ENCODE measurements around the gene LRRK2. TPM values are rescaled to one million over a fixed set of nuclear protein-coding genes. Genes with fewer than 3 reads are reported as not detected.
A peak's percentile ranks its signal among the peaks of the same experiment; 100 is the strongest.
"Not testable (repeated sequence)": the region's sequence is repeated elsewhere in the genome, so short reads cannot be mapped to it uniquely, and the experiment has no call there.

LRRK2 gene
- polyA plus RNA-seq, 12 donors = 3.6 to 10.5 (median 5.4) TPM; not detected in 1

- DNase-seq = peak; percentile 21
These were observed 88.3 kb downstream of the LRRK2 start for GRCh38 chr12:40312982-40313576.

GRCh38 chr12:40313928-40314327 is 89.1 kb downstream of the LRRK2 start:
- DNase-seq = no peak

DNA sequence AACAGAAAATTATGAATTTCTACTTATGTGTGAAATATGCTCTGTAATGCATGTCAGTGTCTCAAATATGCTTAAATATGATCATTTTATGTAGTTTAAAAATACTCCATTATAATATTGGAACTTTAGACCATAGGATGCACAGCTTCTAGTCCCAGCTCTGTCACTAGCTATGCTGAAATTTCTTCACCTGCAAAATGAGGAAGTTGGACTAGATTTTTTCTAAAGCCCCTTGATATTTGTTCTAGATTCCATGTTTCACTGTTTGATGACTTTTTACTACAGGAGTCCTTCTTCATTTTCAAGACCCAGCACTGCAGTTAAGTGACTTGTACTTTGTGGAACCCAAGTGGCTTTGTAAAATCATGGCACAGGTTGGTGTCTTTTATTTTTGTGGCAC is 90.1 kb downstream of the LRRK2 start:
- no peak for DNase-seq

DNA sequence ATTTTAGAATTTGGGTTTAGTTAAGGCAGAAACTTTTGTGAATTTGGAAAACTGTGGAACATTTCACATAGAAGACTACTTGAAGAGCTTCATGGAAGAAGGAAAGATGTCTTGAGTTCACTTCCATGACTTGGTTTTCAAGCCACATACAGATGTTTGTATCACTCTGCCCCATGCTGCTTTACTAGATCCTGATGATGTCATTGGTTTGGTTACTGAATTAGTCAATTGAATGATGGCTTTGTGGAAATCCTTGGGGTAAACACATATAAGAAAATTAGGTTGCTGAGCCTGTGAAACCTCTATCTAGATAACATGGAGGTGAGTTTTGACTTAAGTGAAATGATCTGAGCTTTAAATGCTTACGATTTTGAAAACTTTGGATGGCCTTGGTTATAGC is 90.6 kb downstream of the LRRK2 start:
- no peak for DNase-seq

DNA sequence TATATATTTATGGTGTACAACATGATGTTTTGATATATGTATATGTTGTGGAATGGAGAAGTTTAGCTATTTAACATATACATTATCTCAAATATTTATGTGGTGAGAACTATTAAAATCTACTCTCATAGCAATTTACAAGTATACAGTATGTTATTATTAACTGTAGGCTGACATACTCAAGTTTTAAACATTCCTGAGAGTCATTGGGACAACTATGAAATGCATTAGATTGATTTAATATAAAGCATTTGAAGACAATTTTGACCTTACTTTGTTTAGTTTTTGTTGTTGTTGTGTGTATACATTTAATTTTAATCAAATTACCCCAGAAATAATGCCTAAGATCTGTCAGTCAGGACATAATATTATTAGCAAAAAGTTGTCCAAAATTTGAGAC is 99.5 kb downstream of the LRRK2 start:
- DNase-seq = no peak

DNA sequence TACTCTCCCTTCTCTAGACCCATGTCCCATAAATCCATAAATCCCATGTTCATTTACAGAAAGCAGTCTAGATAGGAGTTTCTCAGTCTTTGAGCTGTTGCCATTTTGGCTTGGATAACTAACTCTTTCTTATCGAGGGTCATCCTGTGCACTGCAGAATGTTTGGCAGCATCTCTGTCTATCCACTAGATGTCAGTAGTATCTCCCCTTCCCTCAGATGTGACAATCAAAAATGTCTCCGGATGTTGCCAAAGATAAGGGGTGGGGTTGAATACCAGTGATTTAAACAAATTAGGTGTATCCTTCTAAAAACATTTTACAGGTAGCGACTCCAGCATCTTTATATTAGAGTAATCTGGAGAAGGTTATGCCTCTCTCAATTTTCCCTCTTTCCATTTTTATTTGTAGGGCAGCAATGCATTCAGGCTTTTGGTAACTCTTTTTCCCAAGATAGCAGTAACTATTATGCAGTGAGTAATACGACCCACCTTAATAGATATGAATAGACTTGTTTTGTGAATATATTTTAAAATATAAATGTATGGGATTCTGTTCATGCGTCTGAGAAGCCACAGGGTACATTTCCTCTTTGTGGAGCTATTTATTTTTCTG is 100.7 kb downstream of the LRRK2 start:
- no peak for DNase-seq

- DNase-seq = no peak
These were observed 102.7 kb downstream of the LRRK2 start for GRCh38 chr12:40327535-40327934.

DNA sequence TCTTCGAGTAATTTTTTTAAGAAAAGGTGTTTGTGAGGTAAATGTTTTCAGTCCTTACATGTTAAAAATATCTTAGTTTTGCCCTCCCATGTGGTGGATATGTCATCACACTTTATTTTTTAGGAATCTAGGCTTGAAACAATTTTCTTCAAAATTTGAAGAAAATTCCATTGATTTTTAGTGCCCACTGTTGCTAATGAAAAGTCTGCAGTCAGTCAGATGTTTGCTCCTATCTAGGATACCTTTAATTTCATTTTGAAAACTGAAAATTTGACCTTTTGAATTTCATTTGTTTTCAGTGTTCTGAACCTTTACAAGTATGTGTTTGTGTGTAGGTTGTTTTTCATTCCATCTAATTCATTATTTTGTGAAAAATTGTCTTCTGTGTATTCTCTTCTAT is 105.4 kb downstream of the LRRK2 start:
- DNase-seq = no peak

DNA sequence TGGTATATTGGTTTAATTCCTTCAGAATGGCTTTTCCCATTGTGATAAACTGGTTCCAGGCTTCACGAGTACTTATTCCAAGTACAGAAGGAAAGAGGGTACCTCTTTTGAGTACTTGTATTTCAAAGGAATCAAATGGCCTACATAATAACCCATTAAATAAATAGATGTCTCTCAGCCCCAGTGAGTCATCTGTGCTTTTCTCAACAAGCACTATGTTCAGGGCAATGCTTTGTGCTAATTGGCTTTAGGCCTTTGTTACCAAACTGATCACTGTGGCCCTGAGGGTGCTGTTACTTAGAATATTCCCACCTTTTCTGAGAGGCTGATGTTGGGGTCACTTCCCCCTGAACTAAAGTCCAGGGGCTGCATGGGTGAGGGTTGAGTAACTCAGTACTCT is 107.1 kb downstream of the LRRK2 start:
- DNase-seq = no peak

- DNase-seq = no peak
These were observed 111.2 kb downstream of the LRRK2 start for GRCh38 chr12:40335991-40336390.

- DNase-seq = no peak
These were observed 111.9 kb downstream of the LRRK2 start for GRCh38 chr12:40336573-40337199.

DNA sequence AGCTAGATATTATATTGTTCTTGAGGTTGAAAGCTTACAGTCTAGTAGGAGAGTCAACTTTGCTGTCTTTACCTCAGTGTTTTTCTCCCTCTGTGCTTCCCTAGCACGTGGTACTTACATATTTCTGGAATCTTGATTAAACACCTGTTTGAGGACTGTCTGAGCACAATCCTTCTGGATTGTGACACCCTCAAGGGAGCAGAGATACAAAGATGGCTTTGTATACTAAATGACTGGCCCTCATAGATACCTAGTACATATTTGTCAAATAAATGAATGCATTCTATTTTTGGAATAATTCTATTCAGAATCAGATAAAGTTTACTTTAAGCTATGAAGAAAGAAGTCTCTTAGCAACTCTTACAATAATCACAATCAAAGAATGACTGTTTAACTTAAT is 113.3 kb downstream of the LRRK2 start:
- no peak for DNase-seq

DNA sequence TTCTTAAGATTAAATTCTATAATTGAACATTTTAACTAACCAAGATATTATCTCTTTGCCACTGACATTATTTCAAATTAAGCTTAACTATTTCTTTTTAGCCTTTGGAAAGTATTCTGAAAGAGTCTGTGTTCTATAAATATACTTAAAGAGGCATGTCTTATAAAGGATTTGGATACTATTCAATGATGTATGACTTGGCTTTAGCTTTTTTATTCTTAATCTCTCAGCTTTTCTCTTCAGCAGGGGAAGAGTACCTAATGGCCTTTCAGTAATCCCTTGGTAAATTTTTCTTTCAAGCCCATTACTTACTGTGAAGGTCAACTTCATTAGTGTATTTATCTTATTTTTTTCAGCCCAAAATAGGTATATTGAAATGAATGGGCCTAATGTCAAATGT is 113.8 kb downstream of the LRRK2 start:
- no peak for DNase-seq

- DNase-seq = no peak
These were observed 117.2 kb downstream of the LRRK2 start for GRCh38 chr12:40342010-40342409.

DNA sequence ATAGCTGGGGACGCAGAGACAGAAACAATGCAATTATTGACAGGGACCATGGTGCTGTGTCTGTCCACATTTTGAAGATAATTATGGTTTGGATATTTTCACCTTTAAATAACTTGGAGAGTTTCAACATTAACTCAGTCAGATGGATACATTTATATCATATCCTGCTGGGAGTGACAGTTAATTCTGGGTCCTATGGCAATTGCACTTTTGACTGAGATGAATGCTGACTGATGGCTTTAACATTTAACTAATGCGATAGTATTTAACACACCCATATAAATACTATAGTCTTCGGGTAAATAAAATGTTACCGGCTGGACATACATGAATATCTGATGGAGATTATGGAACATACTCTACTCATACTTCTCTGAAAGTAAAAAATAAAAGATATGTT is 118.3 kb downstream of the LRRK2 start:
- no peak for DNase-seq

- no peak for DNase-seq
These were observed 119.5 kb downstream of the LRRK2 start for GRCh38 chr12:40344312-40344711.

DNA sequence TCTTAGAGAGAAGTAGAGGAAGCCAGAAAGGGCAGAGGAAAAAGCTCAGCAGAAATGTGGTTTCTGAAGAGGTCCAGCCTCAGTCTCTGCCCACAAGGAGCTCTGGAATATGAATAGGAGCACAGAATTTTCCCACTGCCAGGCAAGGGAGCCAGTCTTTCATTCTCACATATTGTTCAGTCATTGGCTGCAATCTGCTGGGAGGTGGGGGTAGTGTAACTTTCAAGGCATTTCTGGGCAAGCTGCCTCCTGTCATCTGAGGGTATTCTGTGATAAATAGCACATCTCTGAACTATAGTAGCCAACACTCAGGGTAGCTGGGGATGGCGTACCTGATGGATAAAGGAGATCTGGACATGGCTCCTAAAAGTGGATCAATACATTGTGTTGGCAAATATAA is 127.2 kb downstream of the LRRK2 start:
- DNase-seq = no peak

DNA sequence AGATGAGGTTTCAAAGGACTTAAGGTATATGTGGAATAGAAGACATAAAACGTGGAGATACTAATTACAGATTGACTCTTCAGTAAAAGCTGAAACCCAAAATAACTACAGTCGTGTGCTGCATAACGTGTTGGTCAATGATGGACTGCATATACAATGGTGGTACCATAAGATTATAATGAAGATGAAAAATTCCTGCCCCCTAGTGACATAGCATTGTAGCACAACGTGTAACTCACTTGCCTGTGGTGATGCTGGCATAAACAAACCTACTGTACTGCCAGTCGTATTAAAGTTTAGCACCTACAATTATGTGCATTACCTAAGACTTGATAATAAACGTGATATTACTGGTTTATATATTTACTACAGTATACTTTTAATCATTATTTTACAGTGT is 150.3 kb downstream of the LRRK2 start:
- no peak for DNase-seq

- DNase-seq = no peak
These were observed 151.9 kb downstream of the LRRK2 start for GRCh38 chr12:40376533-40377267.

DNA sequence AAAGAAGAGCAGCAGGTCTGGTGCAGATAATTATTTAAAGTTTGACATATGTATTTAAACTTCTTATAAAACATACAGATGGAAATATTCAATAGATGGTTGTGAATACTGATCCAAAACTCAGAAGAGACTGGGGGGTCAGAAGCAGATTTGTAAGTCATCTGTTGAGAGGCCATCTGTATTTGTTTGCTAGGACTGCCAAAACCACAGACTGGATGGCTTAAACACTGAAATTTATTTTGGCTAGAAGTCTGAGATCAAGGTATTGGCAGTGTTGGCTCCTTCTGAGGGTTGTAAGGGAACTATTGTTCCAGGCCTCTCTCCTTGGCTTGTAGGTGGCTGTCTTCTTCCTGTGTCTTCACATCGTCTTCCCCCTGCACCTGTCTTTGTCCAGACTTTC is 153.9 kb downstream of the LRRK2 start:
- DNase-seq = no peak

DNA sequence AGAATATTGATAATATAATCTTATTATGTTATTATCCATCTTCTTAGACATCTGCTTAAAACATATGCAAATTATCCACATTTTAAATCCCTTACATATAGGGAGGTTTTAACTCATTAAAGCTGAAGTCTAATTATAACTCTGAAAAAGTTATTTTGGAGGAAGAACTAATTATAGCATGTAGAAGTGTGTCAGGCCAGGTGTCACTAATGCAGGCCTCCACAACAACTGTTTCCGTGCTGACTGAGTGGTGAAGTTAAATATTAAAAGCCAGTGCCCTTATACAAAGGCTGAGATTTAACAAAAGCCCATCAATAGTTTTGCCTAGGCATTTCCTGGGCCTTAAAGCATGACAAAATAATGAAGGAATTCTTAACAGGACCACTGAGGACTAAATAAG is 157.4 kb downstream of the LRRK2 start:
- DNase-seq = no peak

DNA sequence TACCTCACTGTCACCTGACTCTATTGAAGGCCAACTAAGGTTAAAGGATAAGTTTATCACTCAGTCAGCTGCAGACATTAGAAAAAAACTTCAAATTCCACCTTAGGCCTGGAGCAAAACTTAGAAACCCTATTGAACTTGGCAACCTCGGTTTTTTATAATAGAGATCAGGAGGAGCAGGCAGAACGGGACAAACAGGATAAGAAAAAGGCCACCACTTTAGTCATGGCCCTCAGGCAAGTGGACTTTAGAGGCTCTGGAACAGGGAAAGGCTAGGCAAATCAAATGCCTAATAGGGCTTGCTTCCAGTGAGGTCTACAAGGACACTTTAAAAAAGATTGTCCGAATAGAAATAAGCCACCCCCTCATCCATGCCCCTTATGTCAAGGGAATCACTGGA is 162.5 kb downstream of the LRRK2 start:
- not testable (repeated sequence) for DNase-seq

GRCh38 chr12:40390980-40391379 is 166.2 kb downstream of the LRRK2 start:
- no peak for DNase-seq
